ENCODE data around the gene AOC2.
"Not testable (repeated sequence)": the region's sequence is repeated elsewhere in the genome, so short reads cannot be mapped to it uniquely, and the experiment has no call there.

AOC2 gene

GRCh38 chr17:42857389-42857788, 13.0 kb downstream of the AOC2 start:
- Histone ChIP-seq H3K4me2 (ENCODE audit: low read length) (no peak overlapping the region), H3K4me1 (ENCODE audit: low read length) (no peaks in the 10 kb centered on the region), H3K9me3 (ENCODE audit: insufficient read depth, low read length) (no peaks in the 10 kb centered on the region), H3K9ac (ENCODE audit: low read length) (no peak overlapping the region), H3K36me3 (replicated peaks; ENCODE audit: low read depth, low read length) (no peaks in the 10 kb centered on the region), H4K20me1 (ENCODE audit: insufficient read depth, low read length) (no peaks in the 10 kb centered on the region), H3K4me3 (ENCODE audit: low read length) (no peak overlapping the region), H3K27ac (ENCODE audit: low read length) (no peak overlapping the region), H2AFZ (ENCODE audit: low read depth, low read length) (no peak overlapping the region), H3K27me3 (ENCODE audit: low read depth, low read length) (no peaks in the 10 kb centered on the region), H3K79me2 (ENCODE audit: low read length) (no peaks in the 10 kb centered on the region)
- TF ChIP-seq CTCF (IDR thresholded peaks at IDR 0.05; ENCODE audit: low read depth, low read length) (no peak), EZH2phosphoT487 (IDR thresholded peaks at IDR 0.05; ENCODE audit: low read depth) (no peak)

- no peak overlapping the region for H3K4me2 ChIP-seq (ENCODE audit: low read length)
- no peaks in the 10 kb centered on the region for H3K79me2 ChIP-seq (ENCODE audit: low read length)
- peaks cover 10% of the 10 kb centered on the region; the same call in 1 of the 2 replicates for H3K27me3 ChIP-seq (ENCODE audit: low read depth, low read length)
- H3K9ac ChIP-seq (ENCODE audit: low read length) = no peak overlapping the region
- H2AFZ ChIP-seq (ENCODE audit: low read depth, low read length) = no peak overlapping the region
- no peak overlapping the region for H3K4me3 ChIP-seq (ENCODE audit: low read length)
- no peaks in the 10 kb centered on the region for H4K20me1 ChIP-seq (ENCODE audit: insufficient read depth, low read length)
- no peak overlapping the region for H3K27ac ChIP-seq (ENCODE audit: low read length)
- no peaks in the 10 kb centered on the region for H3K36me3 ChIP-seq (replicated peaks; ENCODE audit: low read depth, low read length)
- no peaks in the 10 kb centered on the region for H3K4me1 ChIP-seq (ENCODE audit: low read length)
- H3K9me3 ChIP-seq (ENCODE audit: insufficient read depth, low read length) = no peaks in the 10 kb centered on the region
- TF ChIP-seq CTCF (IDR thresholded peaks at IDR 0.05; ENCODE audit: low read depth, low read length) (no peak), EZH2phosphoT487 (IDR thresholded peaks at IDR 0.05; ENCODE audit: low read depth) (no peak)
These were observed 21.3 kb downstream of the AOC2 start for GRCh38 chr17:42865638-42866094.

- Histone ChIP-seq H3K4me2 (ENCODE audit: low read length) (no peak overlapping the region), H3K27ac (ENCODE audit: low read length) (no peak overlapping the region), H3K79me2 (ENCODE audit: low read length) (no peaks in the 10 kb centered on the region), H3K36me3 (replicated peaks; ENCODE audit: low read depth, low read length) (no peaks in the 10 kb centered on the region), H3K4me3 (ENCODE audit: low read length) (no peak overlapping the region), H3K9me3 (ENCODE audit: insufficient read depth, low read length) (no peaks in the 10 kb centered on the region), H2AFZ (ENCODE audit: low read depth, low read length) (no peak overlapping the region), H3K9ac (ENCODE audit: low read length) (no peak overlapping the region), H3K27me3 (ENCODE audit: low read depth, low read length) (peaks cover 10% of the 10 kb centered on the region; the same call in 1 of the 2 replicates), H3K4me1 (ENCODE audit: low read length) (no peaks in the 10 kb centered on the region), H4K20me1 (ENCODE audit: insufficient read depth, low read length) (no peaks in the 10 kb centered on the region)
- no peak for TF ChIP-seq CTCF (IDR thresholded peaks at IDR 0.05; ENCODE audit: low read depth, low read length)
- TF ChIP-seq EZH2phosphoT487 (IDR thresholded peaks at IDR 0.05; ENCODE audit: low read depth) = no peak
These were observed 21.8 kb downstream of the AOC2 start for GRCh38 chr17:42866216-42866615.

GRCh38 chr17:42866631-42867575, 22.5 kb downstream of the AOC2 start:
- Histone ChIP-seq H3K27me3 (ENCODE audit: low read depth, low read length) (peaks cover 10% of the 10 kb centered on the region; the same call in 1 of the 2 replicates), H4K20me1 (ENCODE audit: insufficient read depth, low read length) (no peaks in the 10 kb centered on the region), H3K36me3 (replicated peaks; ENCODE audit: low read depth, low read length) (no peaks in the 10 kb centered on the region), H3K27ac (ENCODE audit: low read length) (no peak overlapping the region), H2AFZ (ENCODE audit: low read depth, low read length) (no peak overlapping the region), H3K9me3 (ENCODE audit: insufficient read depth, low read length) (no peaks in the 10 kb centered on the region), H3K4me2 (ENCODE audit: low read length) (no peak overlapping the region), H3K4me3 (ENCODE audit: low read length) (no peak overlapping the region), H3K9ac (ENCODE audit: low read length) (no peak overlapping the region), H3K79me2 (ENCODE audit: low read length) (no peaks in the 10 kb centered on the region), H3K4me1 (ENCODE audit: low read length) (no peaks in the 10 kb centered on the region)
- TF ChIP-seq EZH2phosphoT487 (IDR thresholded peaks at IDR 0.05; ENCODE audit: low read depth) = no peak
- no peak for TF ChIP-seq CTCF (IDR thresholded peaks at IDR 0.05; ENCODE audit: low read depth, low read length)

- H4K20me1 ChIP-seq (ENCODE audit: insufficient read depth, low read length); H3K4me2 ChIP-seq (ENCODE audit: low read length); H2AFZ ChIP-seq (ENCODE audit: low read depth, low read length); H3K9ac ChIP-seq (ENCODE audit: low read length); H3K4me1 ChIP-seq (ENCODE audit: low read length); H3K27ac ChIP-seq (ENCODE audit: low read length); H3K36me3 ChIP-seq (replicated peaks; ENCODE audit: low read depth, low read length); H3K79me2 ChIP-seq (ENCODE audit: low read length); H3K9me3 ChIP-seq (ENCODE audit: insufficient read depth, low read length); H3K4me3 ChIP-seq (ENCODE audit: low read length): not testable (repeated sequence)
- H3K27me3 ChIP-seq (ENCODE audit: low read depth, low read length) = peaks cover 11% of the 10 kb centered on the region; the same call in 1 of the 2 replicates
These were observed 23.4 kb downstream of the AOC2 start for GRCh38 chr17:42867694-42868261.
